Gastrocnemius medialis (tissue), 4 donors: ENCODE measurements around the gene SLC6A8.

ENCODE experiments used
- CTCF ChIP-seq, 5 experiments: fragments of 450-650 bp in 3 of 5; fragments of 200-600 bp in 2 of 5; sonication (generic) in 2 of 5; IDR thresholded peaks in 4 of 5; conservative IDR thresholded peaks in 1 of 5; 1 replicate in 4 of 5; 2 replicates in 1 of 5; pipeline ENCODE4 v1.5.1; 2016 to 2019; ENCODE audit warnings: antibody characterized with exemption in 5 of 5, mild to moderate bottlenecking in 3 of 5, moderate library complexity in 3 of 5
- POLR2A ChIP-seq, 2 donors: fragments of 450-650 bp; IDR thresholded peaks; one replicate each; pipeline ENCODE4 v1.6.1; 2017; ENCODE audit warnings: antibody characterized with exemption in 2 of 2, mild to moderate bottlenecking in 2 of 2, moderate library complexity in 2 of 2

GRCh38 chrX:153728951-153729631 lies 41.4 kb downstream of the SLC6A8 start:
- TF ChIP-seq POLR2A (IDR thresholded peaks at IDR 0.05) (no peak), CTCF (IDR thresholded peaks at IDR 0.05 in 4 of 5, conservative IDR thresholded peaks at IDR 0.05 in 1 of 5) (no peak)
